Testis (tissue), 2 donors: ENCODE measurements around the gene SDF4.

Experiments
- POLR2A ChIP-seq: fragments of 450-650 bp; IDR thresholded peaks from one replicate; pipeline ENCODE4 v1.6.1; 2017; ENCODE audit warnings: antibody characterized with exemption, mild to moderate bottlenecking, moderate library complexity
- TF ChIP-seq, protein P1 (sequence below), 3 experiments: fragments of 450-650 bp in 2 of 3; fragments of 200-600 bp in 1 of 3; sonication (generic) in 1 of 3; IDR thresholded peaks; one replicate each; pipeline ENCODE4 v1.5.1; 2016 to 2019; ENCODE audit warnings: antibody characterized with exemption in 3 of 3, mild to moderate bottlenecking in 2 of 3, moderate library complexity in 1 of 3

DNA sequence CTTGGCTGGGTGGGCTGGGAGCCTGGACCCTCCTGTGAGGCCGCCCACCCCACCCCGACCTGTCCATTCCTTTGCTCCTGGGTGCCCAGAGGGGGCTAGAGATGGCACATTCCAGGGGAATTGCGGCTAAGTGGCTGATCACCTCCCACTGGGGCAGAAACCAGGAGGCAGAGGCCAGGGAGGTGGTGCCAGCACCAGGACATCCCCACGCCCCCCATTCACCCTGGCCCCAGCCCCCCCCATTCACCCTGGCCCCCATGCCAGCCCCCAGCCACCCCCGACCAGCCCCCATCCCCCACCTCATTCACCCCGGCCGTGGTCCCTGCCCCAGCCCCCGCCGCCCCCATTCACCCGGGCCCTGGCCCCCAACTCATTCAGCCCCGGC lies 8.5 kb upstream of the SDF4 start:
- no peak for TF ChIP-seq POLR2A
- TF ChIP-seq, protein P1, sequence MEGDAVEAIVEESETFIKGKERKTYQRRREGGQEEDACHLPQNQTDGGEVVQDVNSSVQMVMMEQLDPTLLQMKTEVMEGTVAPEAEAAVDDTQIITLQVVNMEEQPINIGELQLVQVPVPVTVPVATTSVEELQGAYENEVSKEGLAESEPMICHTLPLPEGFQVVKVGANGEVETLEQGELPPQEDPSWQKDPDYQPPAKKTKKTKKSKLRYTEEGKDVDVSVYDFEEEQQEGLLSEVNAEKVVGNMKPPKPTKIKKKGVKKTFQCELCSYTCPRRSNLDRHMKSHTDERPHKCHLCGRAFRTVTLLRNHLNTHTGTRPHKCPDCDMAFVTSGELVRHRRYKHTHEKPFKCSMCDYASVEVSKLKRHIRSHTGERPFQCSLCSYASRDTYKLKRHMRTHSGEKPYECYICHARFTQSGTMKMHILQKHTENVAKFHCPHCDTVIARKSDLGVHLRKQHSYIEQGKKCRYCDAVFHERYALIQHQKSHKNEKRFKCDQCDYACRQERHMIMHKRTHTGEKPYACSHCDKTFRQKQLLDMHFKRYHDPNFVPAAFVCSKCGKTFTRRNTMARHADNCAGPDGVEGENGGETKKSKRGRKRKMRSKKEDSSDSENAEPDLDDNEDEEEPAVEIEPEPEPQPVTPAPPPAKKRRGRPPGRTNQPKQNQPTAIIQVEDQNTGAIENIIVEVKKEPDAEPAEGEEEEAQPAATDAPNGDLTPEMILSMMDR (IDR thresholded peaks at IDR 0.05), result no peak
